Measurements from ENCODE around the gene LINC00305.

- TF ChIP-seq, protein P1, sequence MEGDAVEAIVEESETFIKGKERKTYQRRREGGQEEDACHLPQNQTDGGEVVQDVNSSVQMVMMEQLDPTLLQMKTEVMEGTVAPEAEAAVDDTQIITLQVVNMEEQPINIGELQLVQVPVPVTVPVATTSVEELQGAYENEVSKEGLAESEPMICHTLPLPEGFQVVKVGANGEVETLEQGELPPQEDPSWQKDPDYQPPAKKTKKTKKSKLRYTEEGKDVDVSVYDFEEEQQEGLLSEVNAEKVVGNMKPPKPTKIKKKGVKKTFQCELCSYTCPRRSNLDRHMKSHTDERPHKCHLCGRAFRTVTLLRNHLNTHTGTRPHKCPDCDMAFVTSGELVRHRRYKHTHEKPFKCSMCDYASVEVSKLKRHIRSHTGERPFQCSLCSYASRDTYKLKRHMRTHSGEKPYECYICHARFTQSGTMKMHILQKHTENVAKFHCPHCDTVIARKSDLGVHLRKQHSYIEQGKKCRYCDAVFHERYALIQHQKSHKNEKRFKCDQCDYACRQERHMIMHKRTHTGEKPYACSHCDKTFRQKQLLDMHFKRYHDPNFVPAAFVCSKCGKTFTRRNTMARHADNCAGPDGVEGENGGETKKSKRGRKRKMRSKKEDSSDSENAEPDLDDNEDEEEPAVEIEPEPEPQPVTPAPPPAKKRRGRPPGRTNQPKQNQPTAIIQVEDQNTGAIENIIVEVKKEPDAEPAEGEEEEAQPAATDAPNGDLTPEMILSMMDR (IDR thresholded peaks at IDR 0.05; ENCODE audit: low read depth, low read length) = no peak
- TF ChIP-seq POLR2A (IDR thresholded peaks at IDR 0.05; ENCODE audit: extremely low read depth, insufficient read length) (no peak), MYC (IDR thresholded peaks at IDR 0.05; ENCODE audit: low read depth, low read length) (no peak)
- TF ChIP-seq, protein P2, sequence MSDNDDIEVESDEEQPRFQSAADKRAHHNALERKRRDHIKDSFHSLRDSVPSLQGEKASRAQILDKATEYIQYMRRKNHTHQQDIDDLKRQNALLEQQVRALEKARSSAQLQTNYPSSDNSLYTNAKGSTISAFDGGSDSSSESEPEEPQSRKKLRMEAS (IDR thresholded peaks at IDR 0.05; ENCODE audit: low read depth, low read length) = no peak
Observed at GRCh38 chr18:64185987-64186386, 37.1 kb upstream of the LINC00305 start.

Data from NB4 (cell line).